Brain pericyte (primary cell): ENCODE results near the gene TTC1.
"Not testable (repeated sequence)": the region's sequence is repeated elsewhere in the genome, so short reads cannot be mapped to it uniquely, and the experiment has no call there.

ENCODE experiments used
- DNase-seq: peaks from one replicate; pipeline ENCODE4 v3.0.0-alpha.2; 2012; ENCODE audit warnings: low read depth, low spot score

TTC1 gene

DNA sequence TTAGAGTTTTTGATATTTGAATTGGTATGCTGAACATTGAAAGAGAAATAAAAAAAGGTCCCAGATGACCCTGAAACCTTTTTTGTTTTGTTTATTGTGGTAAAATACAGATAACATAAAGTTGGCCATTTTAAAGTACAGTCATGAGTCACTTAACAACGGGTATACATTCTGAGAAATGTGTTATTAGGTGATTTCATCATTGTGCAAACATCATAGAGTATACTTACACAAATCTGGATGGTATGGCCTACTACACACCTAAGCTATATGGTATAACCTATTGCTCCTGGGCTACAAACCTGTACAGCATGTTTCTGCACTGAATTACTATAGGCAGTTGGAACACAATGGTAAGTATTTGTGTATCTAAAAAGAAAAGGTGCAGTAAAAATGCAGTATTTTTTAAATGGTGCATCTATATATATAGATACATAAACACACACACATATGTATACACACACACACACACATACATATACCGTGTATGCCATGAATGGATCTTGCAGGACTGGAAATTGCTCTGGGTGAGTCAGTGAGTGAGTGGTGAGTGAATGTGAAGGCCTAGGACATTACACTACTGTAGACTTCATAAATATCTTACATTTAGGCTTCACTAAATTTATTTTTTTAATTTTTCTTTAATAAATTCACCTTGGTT lies 31.0 kb downstream of the TTC1 start:
- no peak for DNase-seq

GRCh38 chr5:160040471-160040835 lies 31.5 kb downstream of the TTC1 start:
- DNase-seq = no peak

- DNase-seq = no peak
Measured at GRCh38 chr5:160042671-160043070, 33.7 kb downstream of the TTC1 start.

GRCh38 chr5:160044391-160044804 lies 35.5 kb downstream of the TTC1 start:
- DNase-seq = no peak

DNA sequence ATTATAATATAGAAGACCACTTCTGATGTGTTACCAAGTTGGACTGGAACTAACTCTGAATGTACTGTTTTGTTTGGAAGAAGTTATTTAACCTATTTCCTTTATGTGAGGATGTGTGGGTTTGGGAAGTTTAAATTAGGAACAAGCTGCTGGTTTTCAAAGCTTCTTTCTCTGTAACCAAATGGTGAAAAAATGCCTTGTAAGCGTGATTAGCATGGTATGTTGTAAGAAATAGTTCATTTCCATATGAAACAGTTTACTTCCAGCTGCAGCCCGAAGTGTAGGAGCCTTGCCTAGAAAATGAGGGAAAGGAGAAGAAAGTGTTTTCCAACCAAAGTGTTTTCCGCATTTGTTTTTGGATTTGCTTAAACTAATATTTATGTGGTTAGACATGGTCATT lies 36.0 kb downstream of the TTC1 start:
- DNase-seq = no peak

DNA sequence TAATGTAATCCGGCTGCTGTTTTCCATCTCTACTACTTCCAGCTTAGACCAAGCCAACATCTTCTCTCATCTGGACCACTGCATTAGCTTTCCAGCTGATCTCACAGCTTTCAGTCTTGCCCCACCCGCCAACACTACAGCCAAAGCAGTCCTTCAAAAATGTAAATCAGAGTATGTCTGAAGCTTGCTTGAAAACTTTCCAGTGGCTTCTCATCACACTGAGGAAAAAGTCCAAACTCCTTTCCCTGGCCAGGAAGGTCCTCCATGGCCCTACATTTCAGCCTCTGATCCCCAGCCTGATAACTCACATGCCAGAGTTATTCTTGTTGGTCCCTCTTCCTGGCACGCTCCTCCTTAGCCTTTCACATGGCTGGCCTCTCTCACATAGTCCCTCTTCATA lies 38.5 kb downstream of the TTC1 start:
- DNase-seq = no peak

DNA sequence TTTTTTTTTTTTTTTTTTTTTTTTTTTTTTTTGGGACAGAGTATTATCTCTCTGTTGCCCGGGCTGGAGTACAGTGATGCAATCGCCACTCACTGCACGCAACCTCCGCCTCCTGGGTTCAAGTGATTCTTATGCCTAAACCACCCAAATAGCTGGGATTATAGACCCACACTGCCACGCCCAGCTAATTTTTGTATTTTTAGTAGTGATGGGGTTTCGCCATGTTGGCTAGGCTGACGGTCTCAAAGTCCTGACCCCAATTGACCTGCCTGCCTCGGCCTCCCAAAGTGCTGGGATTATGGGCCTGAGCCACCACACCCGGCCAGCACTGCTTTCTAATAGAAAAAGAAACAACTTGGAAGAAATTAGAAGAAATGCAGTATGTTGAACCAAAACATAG lies 39.2 kb downstream of the TTC1 start:
- DNase-seq = no peak

GRCh38 chr5:160049099-160049498 lies 40.2 kb downstream of the TTC1 start:
- DNase-seq = no peak

DNA sequence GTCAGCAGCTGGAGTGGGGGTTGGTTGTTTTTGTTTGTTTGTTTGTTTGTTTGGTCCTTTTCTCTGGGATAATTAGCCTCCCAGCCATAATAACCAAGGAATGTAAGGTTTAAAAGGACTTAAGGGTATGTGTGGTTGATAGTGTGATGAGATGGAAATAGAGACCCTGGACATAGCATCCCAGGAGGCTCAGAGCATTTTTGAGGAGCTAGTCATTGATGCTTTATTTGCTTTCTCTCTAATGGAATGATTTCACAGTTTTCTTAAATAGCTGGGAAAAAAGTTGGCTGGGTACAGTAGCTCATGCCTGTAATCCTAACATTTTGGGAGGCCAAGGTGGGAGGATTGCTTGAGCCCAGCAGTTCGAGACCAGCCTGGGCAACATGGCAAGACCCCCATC lies 45.1 kb downstream of the TTC1 start:
- DNase-seq = no peak

- no peak for DNase-seq
Measured at GRCh38 chr5:160054831-160055230, 45.9 kb downstream of the TTC1 start.

DNA sequence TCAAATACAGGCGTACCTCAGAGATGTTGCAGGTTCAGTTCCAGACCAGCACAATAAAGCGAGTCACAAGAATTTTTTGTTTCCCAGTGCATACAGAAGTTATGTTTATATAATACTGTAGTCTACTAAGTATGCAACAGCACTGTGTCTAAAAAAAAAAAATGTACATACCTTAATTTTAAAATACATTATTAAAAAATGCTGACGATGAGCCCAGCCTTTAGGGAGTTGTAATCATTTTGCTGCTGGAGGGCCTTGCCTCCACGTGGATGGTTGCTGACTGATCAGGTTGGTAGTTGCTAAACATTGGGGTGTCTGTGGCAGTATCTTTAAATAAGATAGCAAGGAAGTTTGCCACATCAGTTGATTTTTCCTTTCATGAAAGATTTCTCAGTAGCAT lies 48.3 kb downstream of the TTC1 start:
- DNase-seq = no peak

GRCh38 chr5:160060001-160060400 lies 51.1 kb downstream of the TTC1 start:
- DNase-seq = no peak

DNA sequence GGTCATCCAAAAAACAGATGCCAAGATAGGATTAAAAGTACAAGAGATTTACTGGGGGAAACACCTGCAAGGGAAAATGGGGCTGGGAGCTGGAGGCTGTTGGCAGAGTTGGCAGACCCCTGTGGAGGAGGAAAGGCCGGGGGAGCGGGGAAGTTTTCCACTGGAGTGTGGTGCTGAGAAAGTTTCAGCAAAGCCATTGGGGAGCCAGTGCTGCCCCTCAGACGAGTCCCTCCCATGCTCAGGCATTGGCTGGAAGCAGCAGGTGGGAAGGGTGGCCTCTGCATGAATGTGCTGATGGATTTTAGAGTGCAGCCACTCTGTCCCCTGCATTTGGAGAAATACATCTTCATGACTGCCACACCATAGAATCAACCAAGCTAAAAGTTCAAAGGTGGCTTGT lies 52.8 kb downstream of the TTC1 start:
- DNase-seq = no peak

- DNase-seq = no peak
Measured at GRCh38 chr5:160064417-160064810, 55.5 kb downstream of the TTC1 start.

GRCh38 chr5:160064995-160065614 lies 56.2 kb downstream of the TTC1 start:
- DNase-seq = no peak

GRCh38 chr5:160069120-160069519 lies 60.2 kb downstream of the TTC1 start:
- DNase-seq = not testable (repeated sequence)

DNA sequence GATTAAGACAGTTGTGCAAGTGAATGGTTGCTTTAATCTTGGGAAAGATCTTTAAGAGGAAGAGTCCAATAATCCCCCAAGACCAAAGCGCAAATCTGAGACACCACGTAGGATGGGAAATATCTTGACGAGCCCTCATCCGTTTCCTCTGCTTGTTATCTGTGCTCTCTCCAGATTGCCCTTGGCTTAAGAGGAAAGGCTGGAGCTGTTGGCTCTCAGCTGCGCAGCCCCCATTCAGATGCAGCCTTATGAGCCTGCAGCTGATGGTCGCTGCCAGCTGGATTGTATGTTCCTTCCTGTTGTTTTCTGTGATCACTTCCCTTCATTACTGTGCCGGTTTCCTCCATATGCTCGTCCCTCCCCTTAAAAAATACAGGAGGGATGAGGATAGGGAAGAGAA lies 62.6 kb downstream of the TTC1 start:
- DNase-seq = no peak

DNA sequence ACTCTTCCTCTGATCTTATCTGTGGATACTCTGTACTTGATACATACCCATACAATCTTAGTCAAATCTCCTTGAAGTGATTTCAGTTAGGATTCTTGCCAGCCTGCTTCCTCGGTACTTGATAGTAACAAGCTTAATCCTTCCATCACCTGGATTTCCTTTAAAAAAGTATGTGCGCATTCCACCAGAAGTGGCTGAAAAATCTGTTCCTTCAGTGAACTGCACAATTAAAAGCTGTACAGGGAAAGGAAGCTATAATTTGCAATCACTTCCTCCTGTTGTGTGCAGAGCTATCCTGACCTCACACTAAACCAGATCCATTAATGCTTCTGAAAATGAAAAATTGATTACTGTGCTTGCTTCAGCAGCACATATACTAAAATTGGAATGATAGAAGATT lies 63.0 kb downstream of the TTC1 start:
- no peak for DNase-seq

DNA sequence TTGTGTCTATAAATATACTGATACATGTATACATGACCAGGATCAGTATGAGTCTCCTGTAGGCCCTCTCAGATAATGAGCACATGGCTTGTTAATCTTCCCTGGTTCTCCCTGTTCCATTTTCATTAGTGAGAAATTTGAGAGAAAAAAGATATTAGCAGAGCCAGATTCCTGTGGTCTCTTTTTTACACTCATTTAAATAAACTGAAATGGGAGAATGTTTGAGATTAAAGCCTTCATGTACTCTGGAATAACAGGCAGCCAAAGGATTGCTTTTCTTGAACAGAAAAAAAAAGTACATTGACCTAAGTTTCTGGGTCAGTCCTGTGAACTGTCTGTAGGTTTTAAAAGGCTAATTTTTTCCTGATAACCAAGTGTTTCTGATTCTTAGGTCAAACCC lies 66.1 kb downstream of the TTC1 start:
- DNase-seq = no peak

GRCh38 chr5:160076997-160077396 lies 68.1 kb downstream of the TTC1 start:
- no peak for DNase-seq

GRCh38 chr5:160079753-160080152 lies 70.8 kb downstream of the TTC1 start:
- DNase-seq = no peak

- DNase-seq = no peak
Measured at GRCh38 chr5:160081495-160081894, 72.6 kb downstream of the TTC1 start.

DNA sequence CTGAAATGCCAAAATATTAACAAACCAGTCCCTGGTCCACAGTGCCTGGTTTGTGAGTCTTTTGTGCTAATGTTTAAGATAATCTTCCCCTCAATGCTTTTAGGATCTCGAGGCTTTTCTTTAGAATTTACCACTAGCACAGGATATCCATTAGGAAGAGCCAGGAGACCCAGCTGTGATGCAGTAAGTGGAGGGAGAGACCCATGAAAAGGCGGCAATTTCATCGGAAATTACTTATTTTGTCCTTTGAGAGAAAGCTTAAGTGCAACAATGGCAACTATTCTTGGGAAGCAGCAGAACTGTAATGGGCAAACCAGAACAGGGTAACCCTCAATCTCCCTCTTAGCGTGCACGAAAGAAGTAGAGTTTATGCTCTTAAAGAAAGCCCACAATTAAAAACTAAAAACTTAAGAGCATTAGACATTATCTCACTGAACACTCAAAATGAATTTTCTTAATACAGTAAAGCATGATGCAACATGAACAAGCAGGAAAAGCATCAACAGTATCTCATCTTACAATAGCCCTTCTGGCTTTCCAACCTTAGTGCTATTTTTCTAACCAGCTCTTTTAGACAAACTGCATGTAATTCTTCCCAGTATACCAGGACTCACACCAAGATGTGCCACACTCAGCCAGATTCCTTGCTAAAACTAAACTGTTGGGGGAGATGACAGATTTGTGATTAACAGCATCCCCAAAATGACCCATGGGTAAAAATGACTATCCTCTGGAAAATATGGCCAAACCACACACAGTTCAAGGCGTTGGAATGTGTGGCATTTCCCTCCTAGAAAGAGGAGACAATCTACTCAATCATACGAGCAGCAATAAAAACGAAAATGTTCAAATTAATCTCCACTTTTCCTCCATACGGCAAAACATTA lies 73.9 kb downstream of the TTC1 start:
- DNase-seq = no peak
